ENCODE measurements around the gene ABCA13.
"Not testable (repeated sequence)": the region's sequence is repeated elsewhere in the genome, so short reads cannot be mapped to it uniquely, and the experiment has no call there.

ABCA13 gene

GRCh38 chr7:48147690-48148089, 23.6 kb upstream of the ABCA13 start:
- H3K36me3 ChIP-seq (ENCODE audit: control insufficient read depth, insufficient read depth, low read length): not testable (repeated sequence)
- WGBS (ENCODE audit: insufficient coverage, insufficient read length): no CpG with 5 or more reads among the region's 7 CpGs

GRCh38 chr7:48148311-48148710, 22.9 kb upstream of the ABCA13 start:
- DNase-seq (ENCODE audit: low read depth, low spot score): no peak
- H3K4me1 ChIP-seq (ENCODE audit: control insufficient read depth, insufficient read depth, low read length): no peaks in the 10 kb centered on the region
- no peak overlapping the region for H3K27ac ChIP-seq (ENCODE audit: low read length)
- no CpG with 5 or more reads among the region's 2 CpGs for WGBS (ENCODE audit: insufficient coverage, insufficient read length)
- H3K4me3 ChIP-seq (ENCODE audit: low read length): no peak overlapping the region
- no peaks in the 10 kb centered on the region for H3K27me3 ChIP-seq (ENCODE audit: control insufficient read depth, insufficient read depth, low read length)
- H3K36me3 ChIP-seq (ENCODE audit: control insufficient read depth, insufficient read depth, low read length): no peaks in the 10 kb centered on the region
- H3K9me3 ChIP-seq (ENCODE audit: control insufficient read depth, insufficient read depth, low read length): no peaks in the 10 kb centered on the region

More at GRCh38 chr7:48147690-48148089, 23.6 kb upstream of the ABCA13 start:
- DNase-seq (ENCODE audit: low read depth, low spot score); H3K4me1 ChIP-seq (ENCODE audit: control insufficient read depth, insufficient read depth, low read length); H3K27me3 ChIP-seq (ENCODE audit: control insufficient read depth, insufficient read depth, low read length); H3K9me3 ChIP-seq (ENCODE audit: control insufficient read depth, insufficient read depth, low read length); H3K4me3 ChIP-seq (ENCODE audit: low read length); H3K27ac ChIP-seq (ENCODE audit: low read length): not testable (repeated sequence)

GRCh38 chr7:48149058-48149457, 22.2 kb upstream of the ABCA13 start:
- Histone ChIP-seq H3K27me3 (ENCODE audit: control insufficient read depth, insufficient read depth, low read length) (no peaks in the 10 kb centered on the region), H3K36me3 (ENCODE audit: control insufficient read depth, insufficient read depth, low read length) (no peaks in the 10 kb centered on the region), H3K9me3 (ENCODE audit: control insufficient read depth, insufficient read depth, low read length) (no peaks in the 10 kb centered on the region), H3K27ac (ENCODE audit: low read length) (no peak overlapping the region), H3K4me1 (ENCODE audit: control insufficient read depth, insufficient read depth, low read length) (no peaks in the 10 kb centered on the region), H3K4me3 (ENCODE audit: low read length) (no peak overlapping the region)
- DNase-seq (ENCODE audit: low read depth, low spot score): no peak

- H3K4me1 ChIP-seq (ENCODE audit: control insufficient read depth, insufficient read depth, low read length): no peaks in the 10 kb centered on the region
- no peak for DNase-seq (ENCODE audit: low read depth, low spot score)
- WGBS (ENCODE audit: insufficient coverage, insufficient read length): no CpG with 5 or more reads among the region's 3 CpGs
- H3K9me3 ChIP-seq (ENCODE audit: control insufficient read depth, insufficient read depth, low read length): no peaks in the 10 kb centered on the region
- no peak overlapping the region for H3K4me3 ChIP-seq (ENCODE audit: low read length)
- H3K27ac ChIP-seq (ENCODE audit: low read length): no peak overlapping the region
- no peaks in the 10 kb centered on the region for H3K36me3 ChIP-seq (ENCODE audit: control insufficient read depth, insufficient read depth, low read length)
- H3K27me3 ChIP-seq (ENCODE audit: control insufficient read depth, insufficient read depth, low read length): no peaks in the 10 kb centered on the region
These were observed 21.2 kb upstream of the ABCA13 start for GRCh38 chr7:48150086-48150485.

GRCh38 chr7:48154792-48155413, 16.4 kb upstream of the ABCA13 start:
- Histone ChIP-seq H3K27me3 (ENCODE audit: control insufficient read depth, insufficient read depth, low read length) (no peaks in the 10 kb centered on the region), H3K36me3 (ENCODE audit: control insufficient read depth, insufficient read depth, low read length) (no peaks in the 10 kb centered on the region), H3K9me3 (ENCODE audit: control insufficient read depth, insufficient read depth, low read length) (no peaks in the 10 kb centered on the region), H3K4me1 (ENCODE audit: control insufficient read depth, insufficient read depth, low read length) (no peaks in the 10 kb centered on the region), H3K27ac (ENCODE audit: low read length) (no peak overlapping the region), H3K4me3 (ENCODE audit: low read length) (no peak overlapping the region)
- no CpG with 5 or more reads among the region's 8 CpGs for WGBS (ENCODE audit: insufficient coverage, insufficient read length)
- DNase-seq (ENCODE audit: low read depth, low spot score): no peak

- Histone ChIP-seq H3K4me3 (ENCODE audit: low read length) (no peak overlapping the region), H3K36me3 (ENCODE audit: control insufficient read depth, insufficient read depth, low read length) (no peaks in the 10 kb centered on the region), H3K27ac (ENCODE audit: low read length) (no peak overlapping the region), H3K4me1 (ENCODE audit: control insufficient read depth, insufficient read depth, low read length) (no peaks in the 10 kb centered on the region), H3K27me3 (ENCODE audit: control insufficient read depth, insufficient read depth, low read length) (no peaks in the 10 kb centered on the region), H3K9me3 (ENCODE audit: control insufficient read depth, insufficient read depth, low read length) (no peaks in the 10 kb centered on the region)
- WGBS (ENCODE audit: insufficient coverage, insufficient read length): no CpG with 5 or more reads among the region's 2 CpGs
- DNase-seq (ENCODE audit: low read depth, low spot score): no peak
These were observed 12.9 kb upstream of the ABCA13 start for GRCh38 chr7:48158404-48158803.

GRCh38 chr7:48161407-48162125, 9.7 kb upstream of the ABCA13 start:
- DNase-seq (ENCODE audit: low read depth, low spot score): no peak
- Histone ChIP-seq H3K36me3 (ENCODE audit: control insufficient read depth, insufficient read depth, low read length) (no peaks in the 10 kb centered on the region), H3K9me3 (ENCODE audit: control insufficient read depth, insufficient read depth, low read length) (no peaks in the 10 kb centered on the region), H3K4me1 (ENCODE audit: control insufficient read depth, insufficient read depth, low read length) (no peaks in the 10 kb centered on the region), H3K27me3 (ENCODE audit: control insufficient read depth, insufficient read depth, low read length) (no peaks in the 10 kb centered on the region), H3K27ac (ENCODE audit: low read length) (no peak overlapping the region), H3K4me3 (ENCODE audit: low read length) (no peak overlapping the region)
- WGBS (ENCODE audit: insufficient coverage, insufficient read length): no CpG with 5 or more reads among the region's 1 CpG

- no peaks in the 10 kb centered on the region for H3K36me3 ChIP-seq (ENCODE audit: control insufficient read depth, insufficient read depth, low read length)
- H3K27ac ChIP-seq (ENCODE audit: low read length): no peak overlapping the region
- no peak overlapping the region for H3K4me3 ChIP-seq (ENCODE audit: low read length)
- no peak for DNase-seq (ENCODE audit: low read depth, low spot score)
- no peaks in the 10 kb centered on the region for H3K4me1 ChIP-seq (ENCODE audit: control insufficient read depth, insufficient read depth, low read length)
- WGBS (ENCODE audit: insufficient coverage, insufficient read length): no CpG with 5 or more reads among the region's 2 CpGs
- H3K9me3 ChIP-seq (ENCODE audit: control insufficient read depth, insufficient read depth, low read length): no peaks in the 10 kb centered on the region; the same call in 1 of the 2 replicates
- H3K27me3 ChIP-seq (ENCODE audit: control insufficient read depth, insufficient read depth, low read length): no peaks in the 10 kb centered on the region
These were observed 6.1 kb upstream of the ABCA13 start for GRCh38 chr7:48165157-48165556.

GRCh38 chr7:48168159-48168558, 3.1 kb upstream of the ABCA13 start:
- H3K4me3 ChIP-seq (ENCODE audit: low read length): no peak overlapping the region
- no peaks in the 10 kb centered on the region; the same call in 1 of the 2 replicates for H3K9me3 ChIP-seq (ENCODE audit: control insufficient read depth, insufficient read depth, low read length)
- H3K27ac ChIP-seq (ENCODE audit: low read length): no peak overlapping the region
- DNase-seq (ENCODE audit: low read depth, low spot score): no peak
- H3K4me1 ChIP-seq (ENCODE audit: control insufficient read depth, insufficient read depth, low read length): no peaks in the 10 kb centered on the region
- no CpG with 5 or more reads among the region's 2 CpGs for WGBS (ENCODE audit: insufficient coverage, insufficient read length)
- H3K27me3 ChIP-seq (ENCODE audit: control insufficient read depth, insufficient read depth, low read length): no peaks in the 10 kb centered on the region
- H3K36me3 ChIP-seq (ENCODE audit: control insufficient read depth, insufficient read depth, low read length): no peaks in the 10 kb centered on the region

GRCh38 chr7:48170506-48170905, 752 bp upstream of the ABCA13 start:
- Histone ChIP-seq H3K9me3 (ENCODE audit: control insufficient read depth, insufficient read depth, low read length) (no peaks in the 10 kb centered on the region; the same call in 1 of the 2 replicates), H3K4me3 (ENCODE audit: low read length) (no peak overlapping the region), H3K27me3 (ENCODE audit: control insufficient read depth, insufficient read depth, low read length) (no peaks in the 10 kb centered on the region), H3K27ac (ENCODE audit: low read length) (no peak overlapping the region), H3K4me1 (ENCODE audit: control insufficient read depth, insufficient read depth, low read length) (no peaks in the 10 kb centered on the region), H3K36me3 (ENCODE audit: control insufficient read depth, insufficient read depth, low read length) (no peaks in the 10 kb centered on the region)
- no peak for DNase-seq (ENCODE audit: low read depth, low spot score)
- WGBS (ENCODE audit: insufficient coverage, insufficient read length): no CpG with 5 or more reads among the region's 3 CpGs

- no peak for DNase-seq (ENCODE audit: low read depth, low spot score)
- no peak overlapping the region for H3K27ac ChIP-seq (ENCODE audit: low read length)
These were observed 2.1 kb downstream of the ABCA13 start for GRCh38 chr7:48173313-48173712.

More at GRCh38 chr7:48173313-48173712, 2.1 kb downstream of the ABCA13 start:
- Histone ChIP-seq H3K36me3 (ENCODE audit: control insufficient read depth, insufficient read depth, low read length) (no peaks in the 10 kb centered on the region), H3K27me3 (ENCODE audit: control insufficient read depth, insufficient read depth, low read length) (no peaks in the 10 kb centered on the region), H3K9me3 (ENCODE audit: control insufficient read depth, insufficient read depth, low read length) (no peaks in the 10 kb centered on the region; the same call in 1 of the 2 replicates), H3K4me1 (ENCODE audit: control insufficient read depth, insufficient read depth, low read length) (no peaks in the 10 kb centered on the region), H3K4me3 (ENCODE audit: low read length) (no peak overlapping the region)
